Mesenchymal stem cell (in vitro differentiated cells and primary cell): ENCODE results near the gene TMEM63B.
A peak's percentile ranks its signal among the peaks of the same experiment; 100 is the strongest.

Source experiments
- DNase-seq: peaks from one replicate; pipeline ENCODE4 v3.0.0-alpha.2; 2013
- H2AFZ ChIP-seq: one replicate; pipeline ENCODE4 v1.6.1; 2013; ENCODE audit warnings: low read depth, mild to moderate bottlenecking, control low read depth, inconsistent platforms, low read length, moderate library complexity
- H2AK5ac ChIP-seq: 2 replicates; pipeline ENCODE4 v1.6.1; 2013; ENCODE audit warnings: low read length, moderate library complexity, mild to moderate bottlenecking, inconsistent platforms; ENCODE audit not compliant: severe bottlenecking
- H2BK120ac ChIP-seq: one replicate; pipeline ENCODE4 v1.6.1; 2013; ENCODE audit warnings: low read depth, mild to moderate bottlenecking, inconsistent platforms, low read length, moderate library complexity
- H2BK12ac ChIP-seq, 2 experiments: one replicate each; pipeline ENCODE4 v1.6.1; 2013; ENCODE audit warnings: inconsistent platforms in 2 of 2, low read length in 2 of 2, mild to moderate bottlenecking in 2 of 2, moderate library complexity in 2 of 2, control low read depth in 1 of 2
- H2BK15ac ChIP-seq: one replicate; pipeline ENCODE4 v1.6.1; 2013; ENCODE audit warnings: mild to moderate bottlenecking, low read depth, inconsistent platforms; ENCODE audit not compliant: poor library complexity, severe bottlenecking
- H2BK5ac ChIP-seq: 2 replicates; pipeline ENCODE4 v1.6.1; 2013; ENCODE audit warnings: low read depth, mild to moderate bottlenecking, low read length, control low read depth, inconsistent platforms; ENCODE audit not compliant: poor library complexity, severe bottlenecking
- H3K14ac ChIP-seq, 2 experiments: one replicate each; pipeline ENCODE4 v1.6.1; 2013; ENCODE audit warnings: inconsistent platforms in 2 of 2, low read length in 2 of 2, control low read depth in 1 of 2, mild to moderate bottlenecking in 1 of 2, moderate library complexity in 1 of 2
- H3K18ac ChIP-seq, 2 experiments: one replicate each; pipeline ENCODE4 v1.6.1; 2013; ENCODE audit warnings: inconsistent platforms in 2 of 2, low read length in 2 of 2, control low read depth in 1 of 2, low read depth in 1 of 2, mild to moderate bottlenecking in 1 of 2
- H3K23ac ChIP-seq, 2 experiments: one replicate each; pipeline ENCODE4 v1.6.1; 2013; ENCODE audit warnings: inconsistent platforms in 2 of 2, low read length in 2 of 2, mild to moderate bottlenecking in 2 of 2, moderate library complexity in 2 of 2, control low read depth in 1 of 2
- H3K27ac ChIP-seq: 2 replicates; pipeline ENCODE4 v1.5.1; 2013; ENCODE audit warnings: mild to moderate bottlenecking, moderate library complexity, low read length, control low read depth, inconsistent platforms; ENCODE audit not compliant: poor library complexity, severe bottlenecking
- H3K27me3 ChIP-seq, 2 experiments: 2 replicates each; pipeline versions ENCODE4 v1.6.1 to v1.7.0; 2013; ENCODE audit warnings: low read length in 2 of 2, mild to moderate bottlenecking in 2 of 2, moderate library complexity in 2 of 2, control low read depth in 1 of 2, inconsistent platforms in 1 of 2; ENCODE audit not compliant: control insufficient read depth in 1 of 2, insufficient read depth in 1 of 2
- H3K36me3 ChIP-seq, 2 experiments: 2 replicates each; pipeline versions ENCODE4 v1.6.1 to v1.7.0; 2013; ENCODE audit warnings: low read length in 2 of 2, control low read depth in 1 of 2, inconsistent platforms in 1 of 2, low read depth in 1 of 2, mild to moderate bottlenecking in 1 of 2; ENCODE audit not compliant: insufficient read depth in 2 of 2, control insufficient read depth in 1 of 2
- H3K4ac ChIP-seq, 2 experiments: one replicate each; pipeline ENCODE4 v1.6.1; 2013; ENCODE audit warnings: inconsistent platforms in 2 of 2, low read length in 2 of 2, mild to moderate bottlenecking in 2 of 2, moderate library complexity in 2 of 2, control low read depth in 1 of 2, low read depth in 1 of 2
- H3K4me1 ChIP-seq: 2 replicates; pipeline ENCODE4 v1.6.1; 2013; ENCODE audit warnings: low read depth, low read length, control low read depth; ENCODE audit not compliant: control insufficient read depth, insufficient read depth
- H3K4me2 ChIP-seq: 2 replicates; pipeline ENCODE4 v1.6.1; 2013; ENCODE audit warnings: low read length, mild to moderate bottlenecking, inconsistent platforms; ENCODE audit not compliant: poor library complexity, severe bottlenecking
- H3K4me3 ChIP-seq, 2 experiments: 2 replicates each; pipeline versions ENCODE4 v1.5.1 to v1.7.0; 2013; ENCODE audit warnings: low read length in 2 of 2, mild to moderate bottlenecking in 2 of 2, control low read depth in 1 of 2, low read depth in 1 of 2; ENCODE audit not compliant: insufficient read depth in 1 of 2
- H3K79me1 ChIP-seq: replicated peaks from 2 replicates; pipeline ENCODE4 v1.6.1; 2013; ENCODE audit warnings: mild to moderate bottlenecking, control low read depth, low read length, inconsistent platforms; ENCODE audit not compliant: poor library complexity, severe bottlenecking
- H3K9ac ChIP-seq: 2 replicates; pipeline ENCODE4 v1.7.0; 2013; ENCODE audit warnings: mild to moderate bottlenecking, low read length, moderate library complexity
- H3K9me3 ChIP-seq: 2 replicates; pipeline ENCODE4 v1.7.0; 2013; ENCODE audit warnings: mild to moderate bottlenecking, low read length; ENCODE audit not compliant: control insufficient read depth
- H4K8ac ChIP-seq: one replicate; pipeline ENCODE4 v1.6.1; 2013; ENCODE audit warnings: inconsistent platforms, mild to moderate bottlenecking, low read length, moderate library complexity
- H4K91ac ChIP-seq: one replicate; pipeline ENCODE4 v1.6.1; 2013; ENCODE audit warnings: mild to moderate bottlenecking, low read length, inconsistent platforms
- WGBS: methylation state at CpG from one replicate; pipeline ENCODE4 v1.1.7; 2013; ENCODE audit warnings: mixed read lengths; 5-methylcytosine and 5-hydroxymethylcytosine counted together

The TMEM63B gene

DNA sequence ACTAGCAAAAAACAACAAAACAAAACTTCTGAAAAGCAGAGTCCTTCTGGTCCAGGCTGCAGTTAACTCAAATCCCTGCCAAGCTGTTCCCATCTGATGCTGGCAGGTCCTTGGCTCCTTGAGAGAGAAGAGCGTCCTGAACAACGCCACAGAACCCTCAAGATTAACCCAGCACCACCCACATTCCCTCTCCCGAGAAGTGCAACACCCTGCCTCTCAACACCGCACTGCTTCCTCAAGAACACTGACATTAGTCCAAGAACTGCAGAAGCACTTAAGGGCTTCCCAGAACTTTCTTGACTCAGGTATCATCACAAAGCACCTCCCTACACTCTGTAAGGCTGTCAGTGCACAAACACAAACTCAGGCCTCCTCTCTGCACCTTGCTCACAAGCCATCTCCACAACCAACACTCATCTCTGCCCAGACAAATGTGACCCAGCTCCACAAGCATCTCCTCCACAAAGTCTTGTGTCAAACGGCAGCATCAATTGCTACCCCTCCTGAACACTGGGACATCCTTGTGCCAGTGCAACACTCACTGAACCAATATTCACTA, 7.6 kb upstream of the TMEM63B start:
- no peak for DNase-seq
- Histone ChIP-seq H3K4me1 (peaks cover 34% of the 10 kb centered on the region), H3K14ac (no peak overlapping the region), H2AK5ac (peak overlapping the region; percentile 95), H3K9me3 (no peaks in the 10 kb centered on the region), H3K9ac (peak overlapping the region; percentile 3), H3K36me3 (peaks cover 0 to 14% of the 10 kb centered on the region in 2 experiments), H4K91ac (no peak overlapping the region), H2BK15ac (no peak overlapping the region), H3K4ac (no peak overlapping the region), H3K27me3 (no peaks in the 10 kb centered on the region), H3K27ac (no peak overlapping the region), H2BK5ac (no peak overlapping the region), H3K79me1 (no peaks in the 10 kb centered on the region), H4K8ac (no peak overlapping the region), H2BK12ac (no peak overlapping the region), H3K23ac (no peak overlapping the region), H3K4me3 (no peak overlapping the region), H2AFZ (no peak overlapping the region), H3K4me2 (no peak overlapping the region), H3K18ac (no peak overlapping the region), H2BK120ac (no peak overlapping the region)
- WGBS, result 81% methylated on average over 5 of the region's 5 CpGs

DNA sequence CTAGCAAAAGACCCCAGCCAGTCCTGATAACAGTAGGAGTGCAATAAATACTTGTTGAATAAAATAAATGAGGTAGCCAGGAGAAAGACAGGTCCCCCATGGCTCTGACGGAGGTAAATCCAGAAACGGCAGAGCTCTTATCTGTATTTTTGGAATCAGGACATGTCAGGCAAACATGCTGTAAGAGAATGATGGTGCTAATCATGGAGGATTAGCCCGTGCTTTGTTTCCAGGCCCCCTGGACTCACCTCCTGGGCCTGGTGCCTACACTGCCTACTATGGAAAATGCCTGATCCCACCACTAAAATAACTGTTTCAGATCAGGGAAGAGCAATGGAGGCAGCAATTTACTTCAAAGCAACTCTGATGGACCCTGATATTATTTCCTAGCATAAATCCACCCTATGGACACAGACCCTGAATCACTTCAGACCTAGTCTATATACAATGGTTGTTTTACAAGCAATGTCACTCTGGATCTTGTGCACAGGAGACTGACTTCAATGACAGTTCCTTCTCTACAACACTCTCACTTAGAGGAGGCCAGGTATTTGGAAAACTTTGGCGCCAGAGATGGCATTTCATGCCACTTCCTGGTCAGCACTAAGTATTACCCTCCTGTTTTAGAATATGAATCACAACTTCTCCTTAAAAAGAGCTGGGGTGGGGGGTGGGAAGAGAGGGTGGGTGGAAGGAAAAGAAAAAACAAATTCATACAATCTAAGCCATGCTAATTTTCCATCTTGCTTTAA, 6.5 kb upstream of the TMEM63B start:
- Histone ChIP-seq H3K27me3 (no peaks in the 10 kb centered on the region), H4K91ac (no peak overlapping the region), H2BK15ac (no peak overlapping the region), H2AK5ac (peak overlapping the region; percentile 53), H3K36me3 (peaks cover 0 to 6% of the 10 kb centered on the region in 2 experiments), H3K4me2 (no peak overlapping the region), H3K14ac (no peak overlapping the region), H3K9me3 (no peaks in the 10 kb centered on the region), H2BK120ac (no peak overlapping the region), H4K8ac (no peak overlapping the region), H3K4ac (no peak overlapping the region), H3K4me1 (peaks cover 33% of the 10 kb centered on the region), H3K9ac (no peak overlapping the region), H3K18ac (no peak overlapping the region), H2BK5ac (no peak overlapping the region), H2AFZ (no peak overlapping the region), H3K79me1 (no peaks in the 10 kb centered on the region), H3K23ac (no peak overlapping the region), H3K4me3 (no peak overlapping the region), H3K27ac (peak overlapping the region; percentile 19), H2BK12ac (no peak overlapping the region)
- 83% methylated on average over 3 of the region's 4 CpGs for WGBS
- DNase-seq, result no peak

DNA sequence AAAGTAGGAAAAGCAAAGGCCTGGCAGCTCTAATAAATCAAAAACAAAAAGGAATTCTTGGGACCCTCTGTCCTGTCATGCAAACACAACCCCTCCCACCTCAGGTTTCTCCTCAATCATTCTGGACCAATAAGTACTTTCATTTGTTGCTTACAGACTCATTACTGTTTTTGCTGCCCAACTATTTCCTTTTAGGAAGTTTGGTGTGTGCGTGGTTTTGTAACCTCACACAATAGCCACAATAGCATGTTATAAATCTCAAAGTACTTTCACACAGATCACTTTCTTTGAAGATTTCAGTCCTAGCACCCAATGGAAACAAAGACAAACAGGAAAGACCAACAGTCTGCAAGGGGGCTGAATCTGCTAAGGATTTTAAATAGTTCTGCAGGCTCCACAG, 4.6 kb upstream of the TMEM63B start:
- H3K18ac ChIP-seq, result no peak overlapping the region
- H2BK120ac ChIP-seq, result no peak overlapping the region
- peak; percentile 35 for DNase-seq
- H2BK15ac ChIP-seq, result no peak overlapping the region
- peak overlapping the region; percentile 59 for H2AK5ac ChIP-seq
- H2BK5ac ChIP-seq, result no peak overlapping the region
- peaks cover 21% of the 10 kb centered on the region for H3K4me1 ChIP-seq
- H4K8ac ChIP-seq, result no peak overlapping the region
- peaks cover 2% of the 10 kb centered on the region for H3K79me1 ChIP-seq
- H3K4ac ChIP-seq, result peak overlapping the region in 1 of 2 experiments; percentile 10
- H3K4me3 ChIP-seq, result no peak overlapping the region
- H4K91ac ChIP-seq, result no peak overlapping the region
- H3K27me3 ChIP-seq, result no peaks in the 10 kb centered on the region
- peak overlapping the region; percentile 23 for H3K4me2 ChIP-seq
- H2AFZ ChIP-seq, result no peak overlapping the region
- no peak overlapping the region for H2BK12ac ChIP-seq
- peaks cover 0 to 6% of the 10 kb centered on the region in 2 experiments for H3K36me3 ChIP-seq
- H3K14ac ChIP-seq, result no peak overlapping the region
- no peak overlapping the region for H3K23ac ChIP-seq
- peak overlapping the region; percentile 15 for H3K27ac ChIP-seq
- WGBS, result 85% methylated on average over 1 of the region's 1 CpG
- peak overlapping the region; percentile 3 for H3K9ac ChIP-seq
- H3K9me3 ChIP-seq, result no peaks in the 10 kb centered on the region

DNA sequence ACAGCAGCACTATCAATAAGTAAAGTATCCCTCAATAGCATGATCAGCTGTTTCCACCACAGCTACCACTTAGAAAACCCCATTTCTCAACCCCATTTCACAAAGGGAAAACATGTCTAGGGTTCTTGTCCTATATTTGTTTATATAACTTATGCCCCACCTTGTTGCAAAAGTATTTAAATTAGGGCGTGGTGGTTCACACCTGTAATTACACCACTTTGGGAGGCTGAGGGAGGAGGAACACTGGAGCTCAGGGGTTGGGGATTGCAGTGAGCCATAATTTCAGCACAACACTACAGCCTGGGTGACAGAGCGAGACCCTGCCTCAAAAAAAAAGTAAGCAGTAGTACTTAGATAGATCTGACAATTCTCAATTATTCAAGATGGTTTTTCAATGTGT, 3.8 kb upstream of the TMEM63B start:
- no peak overlapping the region for H2BK12ac ChIP-seq
- H2BK120ac ChIP-seq, result no peak overlapping the region
- no peak overlapping the region for H3K23ac ChIP-seq
- H3K9me3 ChIP-seq, result no peaks in the 10 kb centered on the region
- no peak overlapping the region for H3K4ac ChIP-seq
- no peak overlapping the region for H2BK5ac ChIP-seq
- no peaks in the 10 kb centered on the region for H3K27me3 ChIP-seq
- no peak overlapping the region for H4K8ac ChIP-seq
- DNase-seq, result no peak
- H3K4me3 ChIP-seq, result no peak overlapping the region
- WGBS, result 92% methylated on average over 1 of the region's 2 CpGs
- no peak overlapping the region for H2AFZ ChIP-seq
- peak overlapping the region; percentile 3 for H3K9ac ChIP-seq
- no peak overlapping the region for H2BK15ac ChIP-seq
- no peak overlapping the region for H2AK5ac ChIP-seq
- no peak overlapping the region for H4K91ac ChIP-seq
- peaks cover 5% of the 10 kb centered on the region for H3K79me1 ChIP-seq
- no peak overlapping the region for H3K14ac ChIP-seq
- peaks cover 0 to 6% of the 10 kb centered on the region in 2 experiments for H3K36me3 ChIP-seq
- H3K27ac ChIP-seq, result peak overlapping the region; percentile 25
- no peak overlapping the region for H3K4me2 ChIP-seq
- peaks cover 23% of the 10 kb centered on the region for H3K4me1 ChIP-seq
- no peak overlapping the region for H3K18ac ChIP-seq
